Fibroblast of lung (primary cell): ENCODE results near the gene CSK. TPM values are rescaled to one million over a fixed set of nuclear protein-coding genes. Genes with fewer than 3 reads are reported as not detected.

Experiments
- DNase-seq, 2 donors: peaks; one replicate each; pipeline versions ENCODE4 v3.0.0 to v3.0.0-alpha.2; 2010; ENCODE audit warnings: low read depth in 2 of 2
- H2AFZ ChIP-seq: 2 replicates; pipeline ENCODE4 v1.5.1; 2012; ENCODE audit warnings: low read length, control low read depth, inconsistent platforms
- H3K27ac ChIP-seq: 2 replicates; pipeline ENCODE4 v1.5.1; 2011; ENCODE audit warnings: low read length, control low read depth; ENCODE audit not compliant: insufficient read depth
- H3K27me3 ChIP-seq: 2 replicates; pipeline ENCODE4 v1.5.1; 2011; ENCODE audit warnings: mild to moderate bottlenecking, low read length; ENCODE audit not compliant: control insufficient read depth, insufficient read depth
- H3K36me3 ChIP-seq: 2 replicates; pipeline ENCODE4 v1.5.1; 2011; ENCODE audit warnings: low read length; ENCODE audit not compliant: control insufficient read depth, insufficient read depth
- H3K4me1 ChIP-seq: 2 replicates; pipeline ENCODE4 v1.5.1; 2011; ENCODE audit warnings: low read length; ENCODE audit not compliant: control insufficient read depth, insufficient read depth; ENCODE audit errors: extremely low read depth
- H3K4me2 ChIP-seq: 2 replicates; pipeline ENCODE4 v1.5.1; 2011; ENCODE audit warnings: low read length, control low read depth; ENCODE audit not compliant: insufficient read depth; ENCODE audit errors: extremely low read depth
- H3K4me3 ChIP-seq, 4 experiments: fragments of 200-600 bp in 1 of 4; sonication (generic) in 1 of 4; replicated peaks in 1 of 4; 2 replicates each; pipeline ENCODE4 v1.5.1; 2011 to 2016; ENCODE audit warnings: low read length in 4 of 4, low read depth in 3 of 4, mild to moderate bottlenecking in 3 of 4, control low read depth in 2 of 4, inconsistent platforms in 1 of 4, mixed read lengths in 1 of 4; ENCODE audit not compliant: insufficient read depth in 1 of 4; ENCODE audit errors: control extremely low read depth in 1 of 4
- H3K79me2 ChIP-seq: 2 replicates; pipeline ENCODE4 v1.5.1; 2012; ENCODE audit warnings: mild to moderate bottlenecking, low read length, inconsistent platforms; ENCODE audit not compliant: control insufficient read depth, insufficient read depth
- H3K9ac ChIP-seq: 2 replicates; pipeline ENCODE4 v1.5.1; 2011; ENCODE audit warnings: mild to moderate bottlenecking, low read length, control low read depth; ENCODE audit not compliant: insufficient read depth
- H3K9me3 ChIP-seq: 2 replicates; pipeline ENCODE4 v1.5.1; 2012; ENCODE audit warnings: low read depth, low read length; ENCODE audit not compliant: control insufficient read depth, insufficient read depth
- H4K20me1 ChIP-seq: 2 replicates; pipeline ENCODE4 v1.5.1; 2011; ENCODE audit warnings: low read length; ENCODE audit not compliant: control insufficient read depth, insufficient read depth; ENCODE audit errors: extremely low read depth
- EZH2 ChIP-seq: IDR thresholded peaks from 2 replicates; pipeline ENCODE4 v1.5.1; 2012; ENCODE audit warnings: low read length, control low read depth, mild to moderate bottlenecking; ENCODE audit errors: missing control alignments
- polyA plus RNA-seq, 2 donors: library from polyadenylated mRNA; depleted of rRNA in 1 of 2; stranded (reverse) in 1 of 2; unstranded in 1 of 2; fragments of >200 nt; gene quantifications; 2 replicates each; pipeline ENCODE4 v1.2.1, GENCODE V29; 2011 to 2012; ENCODE audit warnings: missing spikeins in 1 of 2
- total RNA-seq: library from RNA; depleted of rRNA; stranded (reverse); fragments of >200 nt; gene quantifications from 2 replicates; pipeline ENCODE4 v1.2.1, GENCODE V29; 2014
- TF ChIP-seq, protein P1 (sequence below), 2 donors: IDR thresholded peaks in 1 of 2; conservative IDR thresholded peaks in 1 of 2; 1 replicate in 1 of 2; 2 replicates in 1 of 2; pipeline ENCODE4 v1.5.1; 2011 to 2012; ENCODE audit warnings: low read length in 2 of 2, control low read depth in 1 of 2, inconsistent platforms in 1 of 2, low read depth in 1 of 2, mild to moderate bottlenecking in 1 of 2

Gene CSK
- total and polyA plus RNA-seq, 2 donors (not counting 1 experiment from before 2014, with no cell fraction given): 21.5 to 22.0 TPM

DNA sequence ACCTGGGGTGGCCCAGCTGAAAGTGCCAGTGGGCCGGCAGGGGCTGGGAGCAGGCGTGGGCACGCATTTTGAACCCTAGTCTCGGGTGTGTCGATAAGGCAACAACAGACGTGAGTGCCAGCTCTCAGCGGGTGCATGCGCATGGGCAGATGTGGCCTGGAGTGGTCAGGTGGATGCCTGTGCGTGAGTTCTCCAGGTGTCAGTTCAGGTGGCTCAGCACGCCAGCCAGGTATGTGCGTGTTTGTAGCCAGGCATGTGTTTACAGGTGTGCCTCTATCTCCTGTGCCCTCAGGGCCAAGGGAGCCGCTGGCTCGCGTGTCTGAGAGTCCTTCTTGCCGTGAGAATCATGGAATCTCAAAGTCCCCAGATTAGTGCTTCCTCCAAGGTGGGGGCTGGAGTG, 18.5 kb upstream of the CSK start:
- DNase-seq: no peak
- H3K27me3 ChIP-seq: peaks cover 8% of the 10 kb centered on the region

GRCh38 chr15:74767167-74768098, 14.4 kb upstream of the CSK start:
- no peaks in the 10 kb centered on the region for H3K79me2 ChIP-seq
- H3K27ac ChIP-seq: no peak overlapping the region
- H3K4me3 ChIP-seq: no peak overlapping the region
- peaks cover 2% of the 10 kb centered on the region for H3K27me3 ChIP-seq
- H2AFZ ChIP-seq: no peak overlapping the region
- no peak overlapping the region for H3K9ac ChIP-seq
- H3K9me3 ChIP-seq: no peaks in the 10 kb centered on the region
- no peak overlapping the region for H3K4me2 ChIP-seq
- TF ChIP-seq, protein P1, sequence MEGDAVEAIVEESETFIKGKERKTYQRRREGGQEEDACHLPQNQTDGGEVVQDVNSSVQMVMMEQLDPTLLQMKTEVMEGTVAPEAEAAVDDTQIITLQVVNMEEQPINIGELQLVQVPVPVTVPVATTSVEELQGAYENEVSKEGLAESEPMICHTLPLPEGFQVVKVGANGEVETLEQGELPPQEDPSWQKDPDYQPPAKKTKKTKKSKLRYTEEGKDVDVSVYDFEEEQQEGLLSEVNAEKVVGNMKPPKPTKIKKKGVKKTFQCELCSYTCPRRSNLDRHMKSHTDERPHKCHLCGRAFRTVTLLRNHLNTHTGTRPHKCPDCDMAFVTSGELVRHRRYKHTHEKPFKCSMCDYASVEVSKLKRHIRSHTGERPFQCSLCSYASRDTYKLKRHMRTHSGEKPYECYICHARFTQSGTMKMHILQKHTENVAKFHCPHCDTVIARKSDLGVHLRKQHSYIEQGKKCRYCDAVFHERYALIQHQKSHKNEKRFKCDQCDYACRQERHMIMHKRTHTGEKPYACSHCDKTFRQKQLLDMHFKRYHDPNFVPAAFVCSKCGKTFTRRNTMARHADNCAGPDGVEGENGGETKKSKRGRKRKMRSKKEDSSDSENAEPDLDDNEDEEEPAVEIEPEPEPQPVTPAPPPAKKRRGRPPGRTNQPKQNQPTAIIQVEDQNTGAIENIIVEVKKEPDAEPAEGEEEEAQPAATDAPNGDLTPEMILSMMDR (conservative IDR thresholded peaks at IDR 0.05 in 1 of 2, IDR thresholded peaks at IDR 0.05 in 1 of 2; ENCODE audit: low read depth in 1 of 2, low read length in 2 of 2): no peak
- no peak for TF ChIP-seq EZH2
- no peak for DNase-seq
- no peaks in the 10 kb centered on the region for H3K36me3 ChIP-seq
- H3K4me1 ChIP-seq: no peaks in the 10 kb centered on the region
- H4K20me1 ChIP-seq: no peaks in the 10 kb centered on the region

More for the DNA sequence above, 18.5 kb upstream of the CSK start:
- no peaks in the 10 kb centered on the region for H3K9me3 ChIP-seq
- no peak overlapping the region for H3K4me2 ChIP-seq
- H2AFZ ChIP-seq: no peak overlapping the region
- no peaks in the 10 kb centered on the region for H3K36me3 ChIP-seq
- H3K27ac ChIP-seq: no peak overlapping the region
- no peak overlapping the region for H3K9ac ChIP-seq
- no peaks in the 10 kb centered on the region for H3K4me1 ChIP-seq
- no peak overlapping the region for H3K4me3 ChIP-seq
- no peaks in the 10 kb centered on the region for H4K20me1 ChIP-seq
- H3K79me2 ChIP-seq: no peaks in the 10 kb centered on the region
- TF ChIP-seq EZH2: no peak
- TF ChIP-seq, protein P1 (conservative IDR thresholded peaks at IDR 0.05 in 1 of 2, IDR thresholded peaks at IDR 0.05 in 1 of 2; ENCODE audit: low read depth in 1 of 2, low read length in 2 of 2): no peak

DNA sequence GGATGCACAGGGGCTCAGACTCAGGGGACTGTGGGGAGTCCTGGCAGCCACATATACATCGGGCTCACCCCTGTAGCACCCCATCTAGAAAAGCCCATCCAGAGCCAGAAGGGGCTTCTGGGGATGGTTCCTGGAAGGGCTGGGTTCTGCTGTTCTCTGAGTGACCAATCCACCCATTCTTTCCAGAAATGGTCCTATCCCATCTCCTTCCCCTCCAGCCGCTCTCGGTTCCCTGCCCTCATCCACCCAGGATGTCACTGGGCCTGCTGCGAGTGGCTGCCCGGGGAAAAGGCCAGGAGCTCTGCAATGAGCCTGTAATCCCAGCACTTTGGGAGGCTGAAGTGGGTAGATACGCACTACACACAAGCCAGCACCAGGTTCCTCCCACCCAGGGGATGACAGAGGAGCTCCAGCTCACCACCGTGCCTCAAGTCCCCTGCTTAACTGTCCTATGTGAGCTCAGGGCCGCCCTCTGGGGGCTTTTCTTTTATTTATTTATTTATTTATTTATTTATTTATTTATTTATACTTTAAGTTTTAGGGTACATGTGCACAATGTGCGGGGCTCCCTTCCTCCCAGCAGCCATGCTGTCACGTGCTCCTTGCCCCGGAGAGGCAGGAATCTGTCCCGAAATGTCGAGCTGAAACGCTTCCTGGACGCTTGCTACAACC, 13.6 kb upstream of the CSK start:
- Histone ChIP-seq H2AFZ (no peak overlapping the region), H3K4me3 (peak overlapping the region in 1 of 4 experiments; percentile 28)
- DNase-seq: no peak

More for the DNA sequence above, 13.6 kb upstream of the CSK start:
- TF ChIP-seq, protein P1 (conservative IDR thresholded peaks at IDR 0.05 in 1 of 2, IDR thresholded peaks at IDR 0.05 in 1 of 2; ENCODE audit: low read depth in 1 of 2, low read length in 2 of 2): no peak
- no peak for TF ChIP-seq EZH2
- H3K79me2 ChIP-seq: no peaks in the 10 kb centered on the region
- H4K20me1 ChIP-seq: no peaks in the 10 kb centered on the region
- H3K4me2 ChIP-seq: no peak overlapping the region
- H3K27me3 ChIP-seq: peaks cover 2% of the 10 kb centered on the region
- no peaks in the 10 kb centered on the region for H3K36me3 ChIP-seq
- H3K27ac ChIP-seq: no peak overlapping the region
- no peak overlapping the region for H3K9ac ChIP-seq
- no peaks in the 10 kb centered on the region for H3K9me3 ChIP-seq
- H3K4me1 ChIP-seq: no peaks in the 10 kb centered on the region
